GM19351 (cell line): ENCODE results near the gene LEMD1.

Experiments
- ATAC-seq: cut with Tn5 transposase; IDR thresholded peaks from one replicate; pipeline ENCODE4 v1.9.1; 2021; ENCODE audit warnings: mild to moderate bottlenecking, moderate library complexity; ENCODE audit not compliant: unreplicated experiment

LEMD1 gene

DNA sequence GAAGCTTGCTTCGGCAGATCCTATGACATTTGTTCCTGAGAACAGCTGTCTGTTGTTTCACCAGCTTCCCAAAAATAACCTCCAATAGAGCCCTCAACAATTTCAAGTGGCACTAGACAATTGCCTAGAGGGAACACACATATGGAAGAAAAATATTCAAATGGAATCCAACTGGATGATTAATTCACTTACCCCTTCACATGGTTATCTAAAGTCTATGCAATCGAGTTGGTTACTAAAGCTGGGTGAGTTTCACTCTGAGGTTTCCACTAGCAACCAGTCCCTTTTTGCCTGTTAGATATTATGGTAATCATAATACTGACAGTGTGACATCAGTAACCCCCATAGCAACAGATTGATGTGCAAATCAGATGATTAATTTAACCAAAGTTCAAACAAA is at the start of gene LEMD1:
LEMD1 (minus strand) TSS at position 259 of the 400 bp plus-strand sequence. CDS start 1,520 bp downstream, outside the sequence.
- ATAC-seq: no peak

DNA sequence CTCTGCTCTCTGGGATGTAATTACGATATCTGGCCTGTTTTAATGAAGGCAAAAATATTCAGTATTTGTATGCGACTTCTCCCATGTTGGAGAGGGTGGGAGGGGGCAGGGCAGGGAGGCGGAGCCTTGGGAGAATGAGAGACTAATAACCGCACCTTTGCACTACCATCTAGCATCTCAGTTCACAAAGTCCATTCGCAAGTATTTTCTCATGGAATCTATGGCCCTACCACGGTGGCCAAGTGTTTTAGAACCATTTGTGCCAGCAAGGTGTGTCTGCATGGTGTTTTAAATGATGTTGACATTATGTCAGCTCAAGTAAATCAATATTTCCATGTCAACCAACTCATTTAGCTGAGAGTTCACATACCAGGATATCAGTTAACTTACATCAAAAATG is 48.3 kb upstream of the LEMD1 start:
- no peak for ATAC-seq

- ATAC-seq: no peak
Measured at GRCh38 chr1:205466595-205467220, 44.9 kb upstream of the LEMD1 start.

DNA sequence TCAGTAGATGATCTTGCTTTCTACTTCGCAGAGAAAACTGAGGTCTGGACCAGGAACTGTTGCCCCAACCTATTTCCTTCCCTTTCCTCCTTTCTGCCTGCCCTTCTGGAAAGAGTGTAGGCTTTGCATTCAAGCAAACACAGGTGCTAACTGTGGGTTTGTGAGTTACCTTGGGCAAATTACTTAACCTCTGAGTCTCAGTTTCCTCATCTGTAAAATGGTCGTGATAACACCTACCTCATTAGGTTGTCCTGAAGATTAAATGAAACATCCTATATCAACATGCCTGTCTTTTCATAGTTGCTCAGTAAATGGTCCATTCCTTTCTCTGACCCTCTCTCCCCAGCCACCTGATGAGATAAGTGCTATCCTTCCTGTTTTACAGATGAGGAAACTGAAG is 43.5 kb upstream of the LEMD1 start:
- ATAC-seq: no peak

DNA sequence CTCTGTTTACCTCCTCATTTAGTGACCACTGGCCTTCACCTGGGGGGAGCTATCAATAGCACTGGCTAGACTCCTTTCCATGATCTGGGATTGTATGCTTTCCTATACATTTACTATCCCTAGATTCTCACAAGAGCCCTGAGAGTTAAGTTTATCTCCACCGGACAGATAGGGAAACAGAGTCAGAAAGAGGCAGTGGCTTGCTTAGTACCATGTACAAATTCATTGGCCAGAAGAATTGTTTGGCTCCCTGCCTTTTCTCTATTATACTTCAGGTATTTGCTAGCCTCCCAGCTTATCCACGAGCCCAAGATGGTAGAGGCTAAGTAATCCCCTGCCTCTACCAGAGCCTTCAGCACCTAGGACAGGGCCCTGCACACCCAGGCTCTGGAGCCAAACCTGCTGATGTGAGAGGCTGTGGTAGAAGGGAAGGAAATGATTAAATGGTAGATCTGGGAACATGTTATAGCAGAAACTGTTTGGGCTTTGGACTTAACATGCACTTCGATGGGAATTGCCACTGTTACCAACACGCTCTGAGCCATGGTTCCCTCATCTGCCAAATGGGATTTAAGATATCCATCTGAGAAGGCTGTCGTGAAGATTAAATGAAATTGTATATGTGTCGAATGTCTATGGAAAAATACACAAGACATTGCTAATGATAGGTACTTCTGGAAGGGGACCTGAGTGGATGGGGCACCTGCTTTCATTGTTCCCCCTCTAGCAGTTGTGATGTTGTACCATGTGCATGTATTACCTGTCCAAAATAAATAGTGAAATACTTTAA is 37.1 kb upstream of the LEMD1 start:
- ATAC-seq: no peak

GRCh38 chr1:205456868-205457745 is 35.3 kb upstream of the LEMD1 start:
- ATAC-seq: no peak

- no peak for ATAC-seq
Measured at GRCh38 chr1:205456383-205456867, 34.6 kb upstream of the LEMD1 start.

DNA sequence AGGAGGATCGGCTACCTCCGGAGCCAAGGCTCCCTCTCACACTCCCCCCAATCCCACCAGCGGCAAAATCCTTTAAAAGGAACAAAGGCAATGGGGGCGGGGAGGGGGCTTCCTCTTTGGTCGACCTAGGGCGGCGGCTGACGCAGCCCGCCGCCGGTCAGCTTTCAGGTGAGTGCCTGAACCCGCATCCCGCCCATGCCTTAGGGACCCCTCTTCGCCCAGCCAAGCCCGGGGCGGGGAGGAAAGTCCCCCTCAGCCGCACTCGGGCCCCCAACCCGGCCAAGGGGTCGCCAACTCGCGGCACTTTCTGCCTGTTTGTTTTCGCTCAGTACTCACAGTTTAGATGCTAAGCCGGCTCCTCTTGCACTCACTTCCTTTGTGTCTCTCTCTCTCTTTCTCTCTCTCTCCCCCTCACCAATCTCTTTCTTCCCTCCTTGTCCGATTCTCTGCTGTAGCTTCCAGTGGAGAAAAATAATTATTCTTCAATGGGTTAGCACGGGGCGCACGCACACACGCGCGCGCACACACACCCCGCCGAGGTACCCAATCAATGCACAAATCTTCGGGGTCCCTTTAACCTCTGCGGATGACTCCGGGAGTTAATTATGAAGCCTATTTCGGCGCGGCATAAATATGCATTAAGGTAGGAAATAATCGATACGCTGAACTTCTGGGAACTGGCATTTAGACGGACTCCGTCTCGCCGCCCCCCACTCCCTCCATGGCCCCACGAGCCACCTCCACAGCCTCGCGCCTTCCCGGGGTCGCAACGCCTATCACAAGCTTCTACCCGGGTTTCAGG is 33.9 kb upstream of the LEMD1 start, which contains the start of gene BLACAT1:
BLACAT1 (minus strand) TSS at position 465 of the 802 bp plus-strand sequence.
- ATAC-seq: no peak

DNA sequence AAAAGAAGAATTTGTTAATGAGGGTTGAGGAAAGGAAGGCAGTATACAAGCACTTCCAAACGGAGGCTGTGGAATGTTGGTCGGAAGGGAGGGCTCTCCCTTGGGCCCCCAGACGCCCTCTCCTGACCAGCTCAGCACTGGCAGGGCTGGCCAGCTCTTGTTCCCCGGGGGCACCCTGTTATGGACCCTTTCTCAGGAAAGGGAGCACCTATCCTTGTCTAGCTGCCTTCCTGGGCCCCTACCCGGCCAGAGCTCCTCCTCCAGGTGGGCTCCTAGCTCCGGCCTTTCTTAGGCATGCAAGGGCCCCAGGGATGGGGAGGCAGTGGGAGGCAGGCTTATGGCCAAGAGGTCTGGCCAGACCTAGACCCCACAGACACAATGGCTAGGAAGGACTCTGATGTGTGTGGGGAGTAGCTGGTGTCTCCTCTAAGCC is 33.1 kb upstream of the LEMD1 start:
- ATAC-seq: no peak

- no peak for ATAC-seq
Measured at GRCh38 chr1:205453466-205453865, 31.6 kb upstream of the LEMD1 start.

DNA sequence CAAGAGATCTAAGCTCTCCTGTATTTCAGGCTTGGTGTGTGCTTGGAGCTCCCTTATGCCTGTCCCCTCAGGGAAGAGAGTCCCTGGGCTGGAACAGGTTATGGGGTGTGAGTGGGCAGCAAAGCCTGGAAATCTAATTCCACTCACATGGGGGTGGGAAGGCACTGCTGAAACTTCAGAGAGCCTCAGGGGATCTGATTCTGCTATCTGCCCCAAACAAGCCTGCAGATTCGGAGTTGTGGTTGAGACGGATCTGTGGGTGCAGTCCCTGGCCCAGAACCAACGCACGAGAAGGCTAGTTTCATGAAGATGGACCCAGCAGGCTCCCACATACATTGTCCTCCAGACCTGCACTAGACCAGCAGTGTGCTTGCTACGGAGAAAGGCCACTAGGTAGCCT is 31.1 kb upstream of the LEMD1 start:
- ATAC-seq: no peak

GRCh38 chr1:205452364-205452763 is 30.5 kb upstream of the LEMD1 start:
- ATAC-seq: no peak

GRCh38 chr1:205451759-205452164 is 29.9 kb upstream of the LEMD1 start:
- ATAC-seq: no peak

DNA sequence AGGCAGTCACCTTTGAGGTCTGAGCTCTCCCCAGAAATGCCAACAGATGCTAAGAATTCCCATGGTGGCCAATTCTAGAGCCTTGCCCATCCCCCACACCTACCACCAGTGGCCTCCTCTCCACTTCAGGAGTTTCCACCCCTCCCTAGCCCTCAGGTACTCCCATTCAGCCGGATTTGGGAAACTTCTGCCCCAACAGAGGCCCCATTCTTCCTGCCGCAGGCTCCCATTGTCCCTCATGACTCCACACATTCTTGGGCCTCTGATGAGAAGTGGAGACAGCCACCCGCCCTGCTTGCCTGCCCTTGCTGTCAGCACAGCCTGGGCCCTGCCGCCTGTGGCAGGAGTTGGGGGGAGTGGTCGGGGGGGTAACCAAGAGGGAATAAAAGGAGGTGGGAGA is 29.3 kb upstream of the LEMD1 start:
- ATAC-seq: no peak

- ATAC-seq: no peak
Measured at GRCh38 chr1:205450448-205450847, 28.6 kb upstream of the LEMD1 start.

DNA sequence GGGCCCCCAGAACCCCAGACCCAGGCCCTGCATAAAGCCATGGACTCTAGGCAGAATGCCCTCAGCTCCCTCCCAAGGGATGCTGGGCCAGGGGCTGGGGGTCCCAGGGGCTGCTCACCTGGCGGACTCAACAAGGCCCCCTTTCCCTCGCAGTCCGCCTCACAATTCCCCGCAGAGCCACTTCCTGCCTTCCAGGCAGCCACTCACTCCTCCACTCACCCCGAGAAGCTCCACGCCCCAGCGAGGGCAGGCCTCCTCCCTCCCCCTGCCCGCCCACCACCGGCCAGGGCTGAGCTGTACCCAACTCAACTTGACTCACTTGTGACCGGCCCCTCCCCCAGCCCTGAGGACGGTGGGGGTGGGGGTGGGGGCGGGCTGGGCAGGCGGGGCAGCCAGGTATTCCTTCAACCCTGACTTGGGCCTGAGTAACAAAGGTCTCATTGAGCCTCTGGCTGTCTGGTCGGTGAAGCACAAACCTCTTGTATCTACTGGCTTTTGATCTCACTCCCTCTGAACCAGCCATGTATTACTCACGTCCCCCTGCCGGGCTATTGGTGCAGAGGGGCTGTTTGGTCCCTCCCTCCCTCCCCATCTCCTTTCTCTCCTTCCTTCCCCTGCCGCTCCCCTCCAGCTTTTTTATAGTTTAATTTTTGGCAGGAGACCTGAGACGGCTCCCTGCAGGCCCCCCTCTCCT is 28.0 kb upstream of the LEMD1 start:
- no peak for ATAC-seq

DNA sequence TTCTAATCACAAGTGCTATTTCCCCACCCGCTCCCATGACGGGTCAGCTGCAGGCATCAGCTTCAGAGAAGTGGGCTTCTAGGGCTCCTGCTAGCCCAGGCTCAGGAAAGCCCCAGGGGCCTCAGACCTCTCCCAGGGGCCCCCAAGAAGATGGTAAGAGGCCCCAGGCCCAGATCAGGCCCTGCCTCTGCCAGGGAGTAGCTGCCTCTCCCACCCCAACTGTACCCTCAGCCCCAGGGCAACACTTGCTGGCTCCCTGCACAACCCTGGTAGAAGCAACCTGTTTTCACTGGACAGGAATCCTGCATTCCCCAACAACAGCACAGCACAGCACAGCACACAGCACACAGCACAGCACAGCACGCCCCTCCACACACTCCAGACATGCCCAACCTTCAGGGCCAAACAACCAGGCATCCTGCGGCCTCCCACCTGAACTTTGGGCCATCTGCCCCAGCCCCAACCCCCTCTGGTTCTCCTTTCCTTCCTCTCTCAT is 27.4 kb upstream of the LEMD1 start:
- no peak for ATAC-seq

DNA sequence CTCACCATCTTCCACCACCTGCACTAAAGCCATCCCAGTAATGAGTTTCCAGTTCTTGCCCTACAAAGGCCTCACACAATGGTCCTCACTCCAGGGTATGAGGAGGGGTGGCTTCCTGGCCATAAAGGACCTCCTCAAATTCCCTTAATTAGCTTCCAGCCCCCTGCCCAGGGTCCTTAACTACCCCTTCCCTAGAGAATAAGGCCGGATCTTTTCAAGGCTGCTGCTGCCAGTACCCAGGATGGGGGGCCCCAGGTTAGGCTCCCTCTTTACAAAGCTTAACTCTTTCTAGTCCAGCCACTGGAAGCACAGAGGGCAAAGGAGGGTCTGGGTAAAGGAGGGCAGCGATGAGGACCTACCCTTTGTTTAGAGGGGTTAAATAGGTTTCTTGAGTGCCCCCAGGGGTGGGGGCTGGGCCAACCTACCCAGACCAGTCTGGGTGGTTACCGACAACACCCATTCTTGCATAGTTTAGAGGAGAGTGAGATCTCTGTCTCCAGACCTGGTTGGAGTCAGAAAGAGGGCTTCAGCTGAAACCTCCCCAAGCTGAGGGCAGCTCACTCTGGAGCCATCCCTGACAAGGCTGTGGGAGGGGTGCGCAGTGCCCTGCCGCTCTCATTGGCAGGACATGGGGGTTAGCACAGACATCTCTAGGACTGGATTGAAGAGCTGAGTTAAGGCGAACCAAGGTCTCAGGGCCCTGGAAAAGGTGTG is 26.8 kb upstream of the LEMD1 start:
- no peak for ATAC-seq
